Liver (tissue), 9 donors: ENCODE measurements around the gene CRYZ. TPM values are rescaled to one million over a fixed set of nuclear protein-coding genes. Genes with fewer than 3 reads are reported as not detected.
"Not testable (repeated sequence)": the region's sequence is repeated elsewhere in the genome, so short reads cannot be mapped to it uniquely, and the experiment has no call there.

Experiments used
- DNase-seq: peaks from one replicate; pipeline ENCODE4 v3.0.0-alpha.2; 2017; ENCODE audit warnings: low spot score
- H3K27ac ChIP-seq, 2 donors: one replicate each; pipeline ENCODE4 v1.7.0; 2013; ENCODE audit warnings: inconsistent platforms in 2 of 2, low read length in 2 of 2, control low read depth in 1 of 2, low read depth in 1 of 2, mild to moderate bottlenecking in 1 of 2
- H3K27me3 ChIP-seq, 4 donors: one replicate each; pipeline versions ENCODE4 v1.6.1 to v1.7.0; 2013; ENCODE audit warnings: low read length in 3 of 4, inconsistent platforms in 1 of 4, mild to moderate bottlenecking in 1 of 4, moderate library complexity in 1 of 4; ENCODE audit not compliant: control insufficient read depth in 4 of 4, insufficient read depth in 4 of 4
- H3K36me3 ChIP-seq, 4 donors: one replicate each; pipeline versions ENCODE4 v1.6.1 to v1.7.0; 2013; ENCODE audit warnings: low read length in 3 of 4, mild to moderate bottlenecking in 3 of 4, low read depth in 1 of 4, moderate library complexity in 1 of 4; ENCODE audit not compliant: control insufficient read depth in 4 of 4, insufficient read depth in 3 of 4
- H3K4me1 ChIP-seq, 4 donors: one replicate each; pipeline versions ENCODE4 v1.6.1 to v1.7.0; 2013; ENCODE audit warnings: low read length in 3 of 4, mild to moderate bottlenecking in 3 of 4, moderate library complexity in 1 of 4; ENCODE audit not compliant: control insufficient read depth in 4 of 4, insufficient read depth in 4 of 4
- H3K4me3 ChIP-seq, 3 donors: one replicate each; pipeline versions ENCODE4 v1.6.1 to v1.7.0; 2013; ENCODE audit warnings: low read length in 3 of 3, control low read depth in 1 of 3, low read depth in 1 of 3, mild to moderate bottlenecking in 1 of 3
- H3K9ac ChIP-seq, 2 donors: one replicate each; pipeline ENCODE4 v1.7.0; 2013; ENCODE audit warnings: low read length in 2 of 2, mild to moderate bottlenecking in 2 of 2, moderate library complexity in 2 of 2, control low read depth in 1 of 2, low read depth in 1 of 2
- H3K9me3 ChIP-seq, 4 donors: one replicate each; pipeline versions ENCODE4 v1.6.1 to v1.7.0; 2013; ENCODE audit warnings: low read length in 3 of 4; ENCODE audit not compliant: control insufficient read depth in 4 of 4
- FOXA2 ChIP-seq: IDR thresholded peaks from 2 replicates; pipeline ENCODE4 v1.6.1; 2016; ENCODE audit warnings: antibody characterized with exemption
- NR2F2 ChIP-seq: IDR thresholded peaks from 2 replicates; pipeline ENCODE4 v1.6.1; 2016; ENCODE audit warnings: antibody characterized with exemption
- RXRA ChIP-seq, 2 donors: IDR thresholded peaks; 2 replicates each; pipeline ENCODE4 v1.6.1; 2017 to 2018; ENCODE audit warnings: antibody characterized with exemption in 2 of 2, mild to moderate bottlenecking in 1 of 2
- SP1 ChIP-seq: IDR thresholded peaks from 2 replicates; pipeline ENCODE4 v1.6.1; 2018; ENCODE audit warnings: antibody characterized with exemption, mild to moderate bottlenecking
- WGBS: extraction: QIAGEN DNeasy Blood & Tissue Kit; methylation state at CpG from one replicate; pipeline ENCODE4 v1.1.7; 2013; 5-methylcytosine and 5-hydroxymethylcytosine counted together
- polyA plus RNA-seq, 2 donors: library from polyadenylated mRNA; stranded (reverse) in 1 of 2; unstranded in 1 of 2; fragments of 200-250 nt in 1 of 2; fragments of >200 nt in 1 of 2; fragmentation: Nextera tagmentation in 1 of 2; extraction: Ambion mirVana in 1 of 2; gene quantifications; one replicate each; pipeline versions ENCODE4 v1.2.1 to v1.2.3, GENCODE V29; 2013 to 2015
- total RNA-seq, 2 donors: library from RNA; depleted of rRNA; stranded (reverse); fragments of >200 nt; gene quantifications; one replicate each; pipeline ENCODE4 v1.2.3, GENCODE V29; 2014
- TF ChIP-seq, protein P1 (sequence below): IDR thresholded peaks from 2 replicates; pipeline ENCODE4 v1.6.1; 2016; ENCODE audit warnings: antibody characterized with exemption
- TF ChIP-seq, protein P2 (sequence below): IDR thresholded peaks from 2 replicates; pipeline ENCODE4 v1.6.1; 2016; ENCODE audit warnings: antibody characterized with exemption
- donor health status: healthy.
- donor health status: healthy.
- donor health status: healthy.
- donor health status: healthy.
- donor health status: healthy.

CRYZ gene
- total and polyA plus RNA-seq, 4 donors: 104 to 183 (median 131) TPM

DNA sequence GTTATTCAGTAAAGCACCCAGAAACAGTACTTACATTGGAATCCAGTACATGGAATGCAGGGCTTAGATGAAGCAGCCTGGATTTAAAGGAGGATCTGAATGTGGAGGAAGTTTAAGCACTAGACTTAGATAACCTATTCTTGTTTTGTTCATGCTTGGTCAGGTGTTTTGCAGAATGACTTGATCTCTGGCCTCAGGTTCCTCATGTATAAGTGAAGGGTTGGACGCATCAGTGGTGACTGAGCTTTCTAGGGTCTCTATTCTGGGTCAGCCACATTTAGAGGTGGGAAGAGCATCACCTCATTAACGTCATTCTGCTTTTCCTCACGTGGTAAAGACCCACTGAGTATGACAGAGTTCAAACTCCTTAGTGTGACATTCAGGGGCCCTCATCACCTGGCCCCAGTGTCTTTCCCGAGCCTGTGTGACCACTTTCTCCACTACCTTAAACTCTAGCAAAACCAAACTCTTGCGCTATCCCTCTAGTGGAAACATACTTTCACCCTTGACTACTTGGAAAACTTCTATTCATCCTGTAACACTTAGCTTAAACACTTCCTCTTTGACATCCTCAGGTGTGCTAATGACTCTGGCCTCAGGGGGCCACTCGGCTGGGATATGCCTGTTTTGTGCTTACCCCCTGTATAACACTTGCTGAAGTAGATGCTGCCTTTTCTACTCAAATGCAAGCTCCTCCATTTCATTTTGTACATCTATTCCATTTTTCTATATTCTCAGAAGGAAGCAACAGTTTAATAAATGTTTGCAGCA is 58.4 kb downstream of the CRYZ start:
- peaks cover 0 to 3% (median 1%) of the 10 kb centered on the region in 4 donors for H3K27me3 ChIP-seq
- no peak for DNase-seq
- TF ChIP-seq, protein P1, sequence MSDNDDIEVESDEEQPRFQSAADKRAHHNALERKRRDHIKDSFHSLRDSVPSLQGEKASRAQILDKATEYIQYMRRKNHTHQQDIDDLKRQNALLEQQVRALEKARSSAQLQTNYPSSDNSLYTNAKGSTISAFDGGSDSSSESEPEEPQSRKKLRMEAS: no peak
- TF ChIP-seq SP1 (no peak), RXRA (IDR thresholded peaks at IDR 0.05) (no peak), NR2F2 (no peak)
- TF ChIP-seq, protein P2, sequence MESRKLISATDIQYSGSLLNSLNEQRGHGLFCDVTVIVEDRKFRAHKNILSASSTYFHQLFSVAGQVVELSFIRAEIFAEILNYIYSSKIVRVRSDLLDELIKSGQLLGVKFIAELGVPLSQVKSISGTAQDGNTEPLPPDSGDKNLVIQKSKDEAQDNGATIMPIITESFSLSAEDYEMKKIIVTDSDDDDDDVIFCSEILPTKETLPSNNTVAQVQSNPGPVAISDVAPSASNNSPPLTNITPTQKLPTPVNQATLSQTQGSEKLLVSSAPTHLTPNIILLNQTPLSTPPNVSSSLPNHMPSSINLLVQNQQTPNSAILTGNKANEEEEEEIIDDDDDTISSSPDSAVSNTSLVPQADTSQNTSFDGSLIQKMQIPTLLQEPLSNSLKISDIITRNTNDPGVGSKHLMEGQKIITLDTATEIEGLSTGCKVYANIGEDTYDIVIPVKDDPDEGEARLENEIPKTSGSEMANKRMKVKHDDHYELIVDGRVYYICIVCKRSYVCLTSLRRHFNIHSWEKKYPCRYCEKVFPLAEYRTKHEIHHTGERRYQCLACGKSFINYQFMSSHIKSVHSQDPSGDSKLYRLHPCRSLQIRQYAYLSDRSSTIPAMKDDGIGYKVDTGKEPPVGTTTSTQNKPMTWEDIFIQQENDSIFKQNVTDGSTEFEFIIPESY: no peak
- no peaks in the 10 kb centered on the region for H3K36me3 ChIP-seq
- H3K4me1 ChIP-seq: peaks cover 2 to 6% (median 6%) of the 10 kb centered on the region in 4 donors
- no peaks in the 10 kb centered on the region for H3K9me3 ChIP-seq
- no peak overlapping the region for H3K4me3 ChIP-seq
- 65% methylated on average over 6 of the region's 6 CpGs for WGBS
- H3K9ac ChIP-seq: no peak overlapping the region
- H3K27ac ChIP-seq: no peak overlapping the region

DNA sequence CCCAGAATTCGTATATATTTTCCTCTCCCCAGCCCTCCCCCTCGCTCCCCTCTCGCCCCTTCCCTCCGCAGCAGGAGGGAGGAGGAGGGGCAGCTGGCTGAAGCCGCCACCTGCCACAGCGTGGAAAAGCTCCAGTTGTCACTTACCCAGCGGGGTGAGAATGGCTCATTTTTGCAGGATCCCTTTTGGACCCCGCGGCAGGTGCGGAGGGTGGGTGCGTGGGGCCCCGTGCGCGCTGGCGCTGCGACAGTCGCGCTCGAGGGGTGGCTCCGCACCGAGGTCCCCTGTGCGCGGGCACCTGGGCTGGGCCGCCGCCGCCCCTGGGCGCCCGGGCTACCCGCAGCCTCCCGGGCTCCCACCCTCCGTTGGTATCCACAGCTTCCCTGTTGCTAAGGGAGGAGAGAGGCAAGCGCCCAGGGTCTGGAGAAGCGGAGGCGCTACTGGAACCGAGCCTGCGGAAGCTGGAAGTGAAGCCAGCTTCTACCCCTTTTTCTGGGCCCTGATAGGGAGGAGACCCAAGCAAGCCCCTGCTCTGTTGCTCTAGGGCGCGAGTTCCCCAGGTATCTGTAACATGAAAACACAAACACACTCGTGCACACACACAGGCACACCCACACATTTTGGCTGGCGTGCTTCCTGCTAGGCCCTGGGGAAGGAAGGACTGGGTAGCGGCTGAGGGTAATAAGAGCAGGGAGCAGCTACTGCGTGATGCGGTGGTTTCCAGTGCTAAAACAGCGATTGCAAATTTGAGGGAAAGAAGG is 59.3 kb downstream of the CRYZ start, which contains the start of gene ERICH3:
ERICH3 (minus strand) TSS at position 442 of the 761 bp plus-strand sequence; CDS start at position 169, 273 bp downstream.
- TF ChIP-seq FOXA2 (no peak), SP1 (no peak)
- no peak for DNase-seq

DNA sequence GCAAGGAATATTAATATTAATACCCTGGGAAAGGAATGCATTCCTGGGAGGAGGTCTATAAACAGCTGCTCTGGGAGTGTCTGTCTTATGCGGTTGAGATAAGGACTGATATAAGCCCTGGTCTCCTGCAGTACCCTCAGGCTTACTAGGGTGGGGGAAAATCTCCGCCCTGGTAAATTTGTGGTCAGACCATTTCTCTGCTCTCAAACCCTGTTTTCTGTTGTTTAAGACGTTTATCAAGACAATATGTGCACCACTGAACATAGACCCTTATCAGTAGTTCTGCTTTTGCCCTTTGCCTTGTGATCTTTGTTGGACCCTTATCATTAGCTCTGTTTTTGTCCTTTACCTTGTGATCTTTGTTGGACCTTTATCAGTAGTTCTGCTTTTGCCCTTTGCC is 62.0 kb downstream of the CRYZ start:
- H3K27me3 ChIP-seq, DNase-seq, H3K4me1 ChIP-seq, H3K9ac ChIP-seq, H3K27ac ChIP-seq, H3K9me3 ChIP-seq, H3K36me3 ChIP-seq, H3K4me3 ChIP-seq: not testable (repeated sequence)
- 79% methylated on average over 3 of the region's 3 CpGs for WGBS

More for the DNA sequence above, 59.3 kb downstream of the CRYZ start, which contains the start of gene ERICH3:
- Histone ChIP-seq H3K4me1 (peaks cover 2 to 6% (median 6%) of the 10 kb centered on the region in 4 donors), H3K27ac (no peak within 1 kb of the TSS), H3K36me3 (no peaks in the 10 kb centered on the region), H3K27me3 (peaks cover 0 to 3% (median 1%) of the 10 kb centered on the region in 4 donors), H3K4me3 (peak within 1 kb of the TSS in 2 of 3 donors; percentile 24 to 48), H3K9me3 (no peaks in the 10 kb centered on the region), H3K9ac (no peak within 1 kb of the TSS)
- WGBS: 5% methylated on average over 43 of the region's 44 CpGs

Other genes starting within 250 kb of the CRYZ start
- not detected for gene LRRC53, start 220.4 kb downstream of the CRYZ start, total RNA-seq
- gene LRRC53, start 220.4 kb downstream of the CRYZ start, polyA plus RNA-seq: not detected
- under 1 TPM; 0.05 to 0.08 TPM for gene ERICH3, start 59.3 kb downstream of the CRYZ start, total RNA-seq
- gene ERICH3, start 59.3 kb downstream of the CRYZ start, polyA plus RNA-seq: under 1 TPM; 0.04 to 0.05 TPM
- 1 to 10 TPM; 7.8 to 8.7 TPM for gene TYW3, start 102 bp upstream of the CRYZ start, total RNA-seq
- 10 to 100 TPM in 1 of 2 donors, 1 to 10 TPM in 1; 6.2 to 13.1 TPM for gene TYW3, start 102 bp upstream of the CRYZ start, polyA plus RNA-seq